ENCODE data around the gene BAIAP2. TPM values are rescaled to one million over a fixed set of nuclear protein-coding genes. Genes with fewer than 3 reads are reported as not detected.

The BAIAP2 gene
- total RNA-seq, 1 experiment from 2014 or later: not detected

- Histone ChIP-seq H3K4me3 (ENCODE audit: low read length) (no peak overlapping the region), H4K20me1 (ENCODE audit: insufficient read depth, low read depth, low read length) (no peaks in the 10 kb centered on the region), H3K27me3 (ENCODE audit: low read length) (no peaks in the 10 kb centered on the region), H3K4me1 (ENCODE audit: low read length) (no peaks in the 10 kb centered on the region), H3K9ac (ENCODE audit: low read length) (no peak overlapping the region), H3K79me2 (ENCODE audit: low read length) (no peaks in the 10 kb centered on the region), H2AFZ (ENCODE audit: low read length) (no peak overlapping the region), H3K4me2 (ENCODE audit: low read depth, low read length, poor library complexity, severe bottlenecking) (no peak overlapping the region), H3K36me3 (ENCODE audit: insufficient read depth, low read length) (no peaks in the 10 kb centered on the region), H3K27ac (ENCODE audit: low read length) (no peak overlapping the region), H3K9me3 (ENCODE audit: low read length) (no peaks in the 10 kb centered on the region), H3K9me2 (replicated peaks; ENCODE audit: insufficient read depth, low read length) (no peaks in the 10 kb centered on the region)
- DNase-seq: no peak
Measured at GRCh38 chr17:81130385-81131361, 95.7 kb downstream of the BAIAP2 start.

- H2AFZ ChIP-seq (ENCODE audit: low read length): no peak overlapping the region
- H3K4me2 ChIP-seq (ENCODE audit: low read depth, low read length, poor library complexity, severe bottlenecking): no peak overlapping the region
- no peaks in the 10 kb centered on the region for H3K36me3 ChIP-seq (ENCODE audit: insufficient read depth, low read length)
Measured at GRCh38 chr17:81131486-81132196, 96.7 kb downstream of the BAIAP2 start.

GRCh38 chr17:81132197-81132540, 97.2 kb downstream of the BAIAP2 start:
- no peak overlapping the region for H3K4me2 ChIP-seq (ENCODE audit: low read depth, low read length, poor library complexity, severe bottlenecking)
- H3K9ac ChIP-seq (ENCODE audit: low read length): no peak overlapping the region
- no peaks in the 10 kb centered on the region for H3K9me3 ChIP-seq (ENCODE audit: low read length)
- no peaks in the 10 kb centered on the region for H3K9me2 ChIP-seq (replicated peaks; ENCODE audit: insufficient read depth, low read length)
- no peaks in the 10 kb centered on the region for H3K79me2 ChIP-seq (ENCODE audit: low read length)
- DNase-seq: no peak
- H3K4me3 ChIP-seq (ENCODE audit: low read length): no peak overlapping the region
- H4K20me1 ChIP-seq (ENCODE audit: insufficient read depth, low read depth, low read length): no peaks in the 10 kb centered on the region
- no peak overlapping the region for H3K27ac ChIP-seq (ENCODE audit: low read length)
- H3K36me3 ChIP-seq (ENCODE audit: insufficient read depth, low read length): no peaks in the 10 kb centered on the region
- no peaks in the 10 kb centered on the region for H3K27me3 ChIP-seq (ENCODE audit: low read length)
- H2AFZ ChIP-seq (ENCODE audit: low read length): no peak overlapping the region
- no peaks in the 10 kb centered on the region for H3K4me1 ChIP-seq (ENCODE audit: low read length)

More at GRCh38 chr17:81131486-81132196, 96.7 kb downstream of the BAIAP2 start:
- Histone ChIP-seq H3K9me3 (ENCODE audit: low read length) (no peaks in the 10 kb centered on the region), H3K4me1 (ENCODE audit: low read length) (no peaks in the 10 kb centered on the region), H4K20me1 (ENCODE audit: insufficient read depth, low read depth, low read length) (no peaks in the 10 kb centered on the region), H3K27me3 (ENCODE audit: low read length) (no peaks in the 10 kb centered on the region), H3K79me2 (ENCODE audit: low read length) (no peaks in the 10 kb centered on the region), H3K9me2 (replicated peaks; ENCODE audit: insufficient read depth, low read length) (no peaks in the 10 kb centered on the region), H3K27ac (ENCODE audit: low read length) (no peak overlapping the region), H3K4me3 (ENCODE audit: low read length) (no peak overlapping the region), H3K9ac (ENCODE audit: low read length) (no peak overlapping the region)
- DNase-seq: no peak

- Histone ChIP-seq H3K79me2 (ENCODE audit: low read length) (no peaks in the 10 kb centered on the region), H3K9me3 (ENCODE audit: low read length) (peaks cover under 1% of the 10 kb centered on the region; the same call in 1 of the 2 replicates), H2AFZ (ENCODE audit: low read length) (no peak overlapping the region), H3K4me1 (ENCODE audit: low read length) (no peaks in the 10 kb centered on the region), H3K4me3 (ENCODE audit: low read length) (no peak overlapping the region), H3K4me2 (ENCODE audit: low read depth, low read length, poor library complexity, severe bottlenecking) (no peak overlapping the region), H3K9me2 (replicated peaks; ENCODE audit: insufficient read depth, low read length) (no peaks in the 10 kb centered on the region), H3K27me3 (ENCODE audit: low read length) (no peaks in the 10 kb centered on the region), H3K27ac (ENCODE audit: low read length) (no peak overlapping the region), H3K9ac (ENCODE audit: low read length) (no peak overlapping the region), H4K20me1 (ENCODE audit: insufficient read depth, low read depth, low read length) (no peaks in the 10 kb centered on the region), H3K36me3 (ENCODE audit: insufficient read depth, low read length) (no peaks in the 10 kb centered on the region)
- DNase-seq: no peak
Measured at GRCh38 chr17:81132770-81133723, 98.1 kb downstream of the BAIAP2 start.

- Histone ChIP-seq H3K9me2 (replicated peaks; ENCODE audit: insufficient read depth, low read length) (no peaks in the 10 kb centered on the region), H3K4me3 (ENCODE audit: low read length) (no peak overlapping the region), H3K9ac (ENCODE audit: low read length) (no peak overlapping the region), H3K4me2 (ENCODE audit: low read depth, low read length, poor library complexity, severe bottlenecking) (no peak overlapping the region), H3K36me3 (ENCODE audit: insufficient read depth, low read length) (no peaks in the 10 kb centered on the region), H2AFZ (ENCODE audit: low read length) (no peak overlapping the region), H3K27me3 (ENCODE audit: low read length) (no peaks in the 10 kb centered on the region), H3K79me2 (ENCODE audit: low read length) (no peaks in the 10 kb centered on the region), H4K20me1 (ENCODE audit: insufficient read depth, low read depth, low read length) (no peaks in the 10 kb centered on the region), H3K27ac (ENCODE audit: low read length) (no peak overlapping the region), H3K9me3 (ENCODE audit: low read length) (peaks cover 3% of the 10 kb centered on the region; the same call in 1 of the 2 replicates), H3K4me1 (ENCODE audit: low read length) (no peaks in the 10 kb centered on the region)
- DNase-seq: no peak
Measured at GRCh38 chr17:81134064-81134781, 99.3 kb downstream of the BAIAP2 start.

- H4K20me1 ChIP-seq (ENCODE audit: insufficient read depth, low read depth, low read length): no peaks in the 10 kb centered on the region
- no peak overlapping the region for H3K9ac ChIP-seq (ENCODE audit: low read length)
- H2AFZ ChIP-seq (ENCODE audit: low read length): no peak overlapping the region
- H3K27ac ChIP-seq (ENCODE audit: low read length): no peak overlapping the region
- no peak overlapping the region for H3K4me3 ChIP-seq (ENCODE audit: low read length)
- DNase-seq: no peak
- no peaks in the 10 kb centered on the region for H3K36me3 ChIP-seq (ENCODE audit: insufficient read depth, low read length)
- no peaks in the 10 kb centered on the region for H3K4me1 ChIP-seq (ENCODE audit: low read length)
- H3K9me3 ChIP-seq (ENCODE audit: low read length): peaks cover 3% of the 10 kb centered on the region; the same call in 1 of the 2 replicates
- no peaks in the 10 kb centered on the region for H3K79me2 ChIP-seq (ENCODE audit: low read length)
- no peaks in the 10 kb centered on the region for H3K27me3 ChIP-seq (ENCODE audit: low read length)
- no peak overlapping the region for H3K4me2 ChIP-seq (ENCODE audit: low read depth, low read length, poor library complexity, severe bottlenecking)
- no peaks in the 10 kb centered on the region for H3K9me2 ChIP-seq (replicated peaks; ENCODE audit: insufficient read depth, low read length)
Measured at GRCh38 chr17:81135505-81136278, 100.7 kb downstream of the BAIAP2 start.

- peaks cover 3% of the 10 kb centered on the region; the same call in 1 of the 2 replicates for H3K9me3 ChIP-seq (ENCODE audit: low read length)
- no peak overlapping the region for H3K27ac ChIP-seq (ENCODE audit: low read length)
- no peaks in the 10 kb centered on the region for H3K9me2 ChIP-seq (replicated peaks; ENCODE audit: insufficient read depth, low read length)
- H3K4me1 ChIP-seq (ENCODE audit: low read length): no peaks in the 10 kb centered on the region
- no peaks in the 10 kb centered on the region for H3K79me2 ChIP-seq (ENCODE audit: low read length)
- H3K4me3 ChIP-seq (ENCODE audit: low read length): no peak overlapping the region
- no peak overlapping the region for H2AFZ ChIP-seq (ENCODE audit: low read length)
- H3K4me2 ChIP-seq (ENCODE audit: low read depth, low read length, poor library complexity, severe bottlenecking): no peak overlapping the region
- no peak overlapping the region for H3K9ac ChIP-seq (ENCODE audit: low read length)
- no peak for DNase-seq
- no peaks in the 10 kb centered on the region for H3K27me3 ChIP-seq (ENCODE audit: low read length)
- H3K36me3 ChIP-seq (ENCODE audit: insufficient read depth, low read length): no peaks in the 10 kb centered on the region
- H4K20me1 ChIP-seq (ENCODE audit: insufficient read depth, low read depth, low read length): no peaks in the 10 kb centered on the region
Measured at GRCh38 chr17:81136366-81136765, 101.4 kb downstream of the BAIAP2 start.

Measured in Karpas-422 (cell line).